Ammon's horn (tissue), 1 donor: ENCODE measurements around the gene BBS7.
A peak's percentile ranks its signal among the peaks of the same experiment; 100 is the strongest.

Experiments
- DNase-seq: peaks from one replicate; pipeline ENCODE4 v3.0.0-alpha.2; 2016; ENCODE audit warnings: low spot score

The BBS7 gene

DNA sequence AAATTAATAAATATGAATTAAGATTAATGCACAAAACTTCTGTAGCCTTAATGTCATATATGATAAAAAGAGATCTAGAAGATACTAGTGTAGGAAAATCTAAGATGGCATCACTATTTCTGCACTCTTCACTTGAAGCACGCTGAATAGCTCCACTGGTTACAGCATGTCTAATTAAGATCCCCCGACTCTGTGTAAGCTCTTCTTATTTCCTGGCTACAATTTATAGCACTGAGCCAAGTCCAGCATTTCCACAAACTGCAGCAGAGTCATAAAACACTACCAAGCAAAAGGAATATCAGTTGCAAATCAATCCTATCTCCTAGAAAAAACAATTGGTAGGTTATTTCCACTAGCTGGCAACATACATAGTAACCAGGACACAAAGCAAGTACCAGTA is 45.3 kb downstream of the BBS7 start:
- peak; percentile 3 for DNase-seq

DNA sequence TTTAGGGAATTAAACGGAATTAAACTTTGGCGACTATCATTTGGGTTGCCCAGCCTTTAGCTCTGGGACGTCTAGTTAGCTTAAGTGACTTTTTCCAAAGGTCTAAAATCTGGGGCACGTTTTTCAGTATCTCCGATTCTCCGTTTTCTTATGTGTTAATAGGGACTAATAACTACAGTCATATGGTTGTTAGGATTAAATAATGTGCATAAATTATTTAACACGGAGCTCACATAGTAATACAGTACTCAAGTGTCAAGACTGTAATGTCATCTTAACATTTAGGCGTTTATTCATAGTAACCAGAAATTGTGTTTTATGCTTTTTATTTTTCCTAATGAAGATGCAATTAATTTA is 46.1 kb downstream of the BBS7 start:
- DNase-seq, result no peak

- peak; percentile 97 for DNase-seq
Observed at GRCh38 chr4:121823505-121824170, 46.6 kb downstream of the BBS7 start, which contains the start of gene CCNA2. Gene CCNA2, minus strand, starts transcription at chr4:121823883. Its CDS starts 255 bp downstream, at chr4:121823628.

DNA sequence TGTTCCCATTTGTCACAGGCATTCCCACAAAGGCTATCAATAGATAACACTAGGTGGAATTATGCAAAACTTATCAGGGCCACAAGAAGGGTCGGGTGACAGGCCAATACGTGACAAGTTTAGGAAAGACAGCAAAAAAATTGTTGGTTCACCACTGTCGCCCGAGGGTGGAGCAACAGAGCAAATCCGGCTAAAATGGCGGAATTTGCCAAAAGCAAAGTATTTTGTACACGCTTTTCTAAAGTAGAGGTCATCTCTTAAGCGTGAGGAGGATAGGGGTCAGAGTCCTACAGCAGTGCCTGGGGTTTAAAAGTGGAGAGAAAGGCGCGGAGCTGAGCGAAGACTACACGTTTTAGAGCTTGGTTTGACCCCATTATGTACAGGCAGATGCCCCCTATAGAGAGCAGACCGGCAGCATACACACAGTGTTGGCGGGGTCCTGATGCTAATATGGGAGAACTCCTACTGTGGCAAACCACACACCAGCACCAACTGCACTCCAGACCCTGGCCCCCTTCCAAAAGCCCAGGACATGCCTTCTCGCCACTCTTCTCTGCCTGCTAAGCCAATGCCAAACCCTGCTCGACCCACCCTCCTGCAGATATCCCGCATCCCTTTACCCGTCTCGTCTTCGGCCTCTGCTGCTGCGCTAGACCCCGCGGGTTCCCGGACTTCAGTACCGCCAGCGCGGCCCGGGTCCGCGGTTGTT is 47.3 kb downstream of the BBS7 start:
- peak; percentile 8 for DNase-seq

DNA sequence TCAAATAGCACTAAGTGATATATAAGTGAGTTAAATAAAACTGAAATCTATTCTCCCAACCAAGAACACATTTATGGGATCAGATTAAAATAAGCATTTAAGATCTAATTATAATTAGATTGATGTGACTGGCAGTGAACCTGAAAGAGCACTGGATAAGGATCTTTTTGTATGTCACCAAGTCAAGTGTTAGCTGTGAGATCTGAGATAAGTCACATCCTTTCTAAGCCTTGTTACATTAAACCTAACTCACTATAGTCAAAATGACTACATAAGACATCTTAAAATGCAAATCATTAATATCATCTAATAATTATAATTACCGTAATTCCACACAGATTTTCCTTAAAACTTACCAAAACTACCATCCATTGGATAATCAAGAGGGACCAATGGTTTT is 48.2 kb downstream of the BBS7 start:
- no peak for DNase-seq

GRCh38 chr4:121819216-121819965 is 50.9 kb downstream of the BBS7 start:
- DNase-seq, result no peak

DNA sequence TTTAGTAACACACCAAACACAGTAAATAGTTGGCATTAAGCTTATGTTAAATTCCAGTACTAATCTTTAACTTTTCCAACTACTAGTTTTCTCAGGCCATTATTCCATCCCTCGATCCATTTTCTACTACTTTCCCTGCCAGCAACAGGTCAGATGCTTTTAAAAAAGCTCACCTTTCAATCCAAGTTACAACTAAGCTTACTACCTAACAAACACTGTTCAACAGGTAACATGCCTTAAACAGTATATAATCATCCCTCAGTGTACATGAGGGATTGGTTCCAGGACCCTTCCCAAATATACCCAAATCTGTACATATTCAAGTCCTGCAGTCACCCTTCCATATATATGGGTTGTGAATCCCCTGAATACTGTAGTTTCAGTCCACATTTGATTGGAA is 52.1 kb downstream of the BBS7 start:
- DNase-seq, result no peak

GRCh38 chr4:121817701-121818100 is 52.6 kb downstream of the BBS7 start:
- no peak for DNase-seq

DNA sequence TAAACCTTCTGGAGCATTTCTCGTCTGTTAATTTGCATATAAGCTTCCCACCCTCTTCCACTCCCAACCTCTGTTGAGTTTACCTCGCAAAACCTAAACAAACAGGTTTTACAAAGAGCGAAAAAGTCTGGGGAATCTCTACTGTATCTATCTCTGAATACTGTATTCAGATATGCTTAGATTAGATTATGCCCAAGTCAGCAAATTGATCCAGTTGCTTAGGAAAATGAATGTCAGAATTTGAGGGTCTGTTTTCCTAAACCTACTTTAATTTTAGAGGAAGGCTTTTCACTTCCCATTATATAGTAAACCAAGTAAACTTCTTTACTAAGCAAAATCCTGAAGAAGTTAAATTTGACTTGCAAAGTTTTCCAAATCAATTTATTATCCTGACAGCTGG is 53.3 kb downstream of the BBS7 start:
- no peak for DNase-seq

GRCh38 chr4:121814756-121815155 is 55.5 kb downstream of the BBS7 start:
- no peak for DNase-seq

DNA sequence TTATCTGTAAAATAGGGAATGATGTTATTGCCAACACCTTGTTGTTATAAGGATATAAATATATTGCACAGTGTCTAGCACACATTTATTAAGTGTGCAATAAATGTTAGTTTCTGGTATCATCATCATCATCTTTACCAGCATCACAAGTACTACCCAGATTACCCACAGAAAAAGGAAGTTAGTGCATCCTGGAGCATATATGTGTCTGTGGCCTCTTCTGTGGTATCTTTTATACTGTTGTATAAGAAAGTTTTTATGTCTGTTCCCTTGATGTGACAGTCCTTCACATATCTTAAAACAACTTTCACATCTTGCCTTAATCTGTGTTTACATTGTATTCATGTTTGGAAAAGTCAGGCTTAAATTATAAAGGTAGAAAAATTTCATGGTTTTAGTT is 59.2 kb downstream of the BBS7 start:
- no peak for DNase-seq

- DNase-seq, result no peak
Observed at GRCh38 chr4:121806411-121806810, 63.9 kb downstream of the BBS7 start.

- no peak for DNase-seq
Observed at GRCh38 chr4:121801715-121802075, 68.6 kb downstream of the BBS7 start.

GRCh38 chr4:121800961-121801714 is 69.1 kb downstream of the BBS7 start, which contains the start of gene EXOSC9:
Gene EXOSC9, plus strand, starts transcription at chr4:121801323. Its CDS starts 102 bp downstream, at chr4:121801425.
- DNase-seq, result peak; percentile 93

DNA sequence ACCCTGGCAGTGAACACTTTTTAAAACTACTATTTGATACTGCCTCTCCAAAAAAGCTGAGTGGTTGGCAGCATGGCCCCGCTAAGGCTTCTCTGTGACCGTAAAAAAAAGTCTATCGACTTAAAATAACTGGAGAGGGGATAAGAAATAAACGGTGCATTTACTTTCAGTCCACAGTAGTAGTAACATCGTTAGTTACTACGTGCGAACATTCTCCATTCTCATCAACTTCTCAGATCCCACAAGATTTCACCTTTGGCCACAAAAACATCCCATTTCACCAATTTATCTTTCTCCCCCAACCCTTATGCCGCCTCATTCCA is 69.7 kb downstream of the BBS7 start:
- no peak for DNase-seq

DNA sequence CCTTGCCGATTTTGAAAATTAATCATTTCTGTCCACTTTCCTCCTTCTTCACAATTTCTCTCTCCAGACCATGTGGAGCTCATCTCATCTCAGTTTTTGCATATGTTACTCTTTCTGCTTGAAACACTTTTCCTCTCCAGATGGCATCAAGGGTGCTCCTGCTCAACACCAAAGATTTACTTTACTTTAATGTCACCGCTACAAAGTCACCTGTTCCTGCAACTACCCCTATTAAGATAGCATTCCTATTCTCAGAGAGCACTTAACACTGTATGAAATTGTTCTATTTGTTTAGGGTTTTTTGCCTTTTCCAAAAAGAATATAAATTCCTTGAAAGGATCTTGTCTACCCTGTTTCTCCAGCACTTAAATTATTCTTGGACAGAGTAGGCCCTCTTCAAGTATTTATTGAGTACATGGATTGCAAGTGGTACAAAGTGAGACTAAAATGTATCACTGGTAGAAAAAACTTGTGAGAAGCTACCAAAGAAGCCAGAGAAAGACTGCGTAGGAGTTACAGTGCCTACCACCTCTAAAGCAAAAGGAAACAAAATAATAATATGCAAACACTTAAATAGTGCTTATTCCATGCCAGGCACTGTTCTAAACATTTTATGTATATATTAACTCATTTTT is 70.3 kb downstream of the BBS7 start:
- no peak for DNase-seq

GRCh38 chr4:121799208-121799823 is 71.0 kb downstream of the BBS7 start:
- DNase-seq, result no peak

DNA sequence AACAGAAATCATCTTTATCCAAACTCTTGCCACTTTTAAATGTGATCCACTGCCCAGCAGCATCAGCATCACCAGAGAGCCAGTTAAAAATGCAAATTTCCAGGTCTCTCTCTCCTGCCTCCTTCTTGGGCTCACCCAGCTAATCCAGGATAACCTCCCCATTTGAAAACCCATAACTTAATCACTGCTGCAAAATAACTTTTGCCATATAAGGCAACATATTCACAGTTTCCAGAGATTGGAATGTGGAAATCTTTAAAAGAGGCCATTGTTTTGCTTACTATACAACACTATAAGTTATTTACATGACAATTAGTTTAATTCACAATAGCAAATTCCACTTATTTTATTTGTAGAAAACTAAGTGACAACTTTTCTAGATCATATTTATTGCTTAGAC is 74.0 kb downstream of the BBS7 start:
- DNase-seq, result no peak

- DNase-seq, result no peak
Observed at GRCh38 chr4:121794505-121795188, 75.6 kb downstream of the BBS7 start.

- no peak for DNase-seq
Observed at GRCh38 chr4:121792966-121793365, 77.3 kb downstream of the BBS7 start.

GRCh38 chr4:121791481-121791880 is 78.8 kb downstream of the BBS7 start:
- no peak for DNase-seq
